ENCODE measurements around the gene CADPS2. TPM values are rescaled to one million over a fixed set of nuclear protein-coding genes. Genes with fewer than 3 reads are reported as not detected.

Gene CADPS2
- total RNA-seq, 1 donor from 2014 or later: 4.4 TPM

DNA sequence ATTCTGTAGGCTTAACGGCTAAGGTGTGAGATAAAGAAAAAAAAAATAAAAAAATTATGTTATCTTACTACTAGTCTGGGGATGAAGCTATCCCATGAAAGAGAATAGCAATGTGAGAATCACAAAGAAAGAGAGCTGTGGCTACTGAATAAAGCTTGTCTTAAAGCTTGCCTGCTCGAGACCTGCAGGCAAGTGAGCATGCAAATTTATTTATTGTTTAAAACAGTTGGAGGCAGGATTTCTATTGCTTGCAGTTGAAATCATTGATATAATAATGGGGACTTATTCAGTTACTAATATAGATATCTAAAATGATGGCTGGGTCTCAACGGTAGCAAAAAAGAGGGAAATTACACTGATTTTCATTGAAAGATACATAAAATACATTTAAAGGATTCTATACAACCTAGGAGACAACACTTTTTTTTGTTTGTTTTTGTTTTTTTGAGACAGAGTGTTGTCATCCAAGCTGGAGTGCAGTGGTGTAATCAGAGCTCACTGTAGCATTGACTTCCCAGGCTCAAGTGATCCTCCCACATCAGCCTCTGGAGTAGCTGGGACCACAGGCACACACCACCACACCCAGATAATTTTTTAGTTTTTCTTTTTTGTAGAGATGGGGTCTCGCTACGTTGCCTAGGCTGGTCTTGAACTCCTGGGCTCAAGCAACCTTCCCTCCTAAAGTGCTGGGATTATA lies 437.2 kb downstream of the CADPS2 start:
- TF ChIP-seq, protein P1, sequence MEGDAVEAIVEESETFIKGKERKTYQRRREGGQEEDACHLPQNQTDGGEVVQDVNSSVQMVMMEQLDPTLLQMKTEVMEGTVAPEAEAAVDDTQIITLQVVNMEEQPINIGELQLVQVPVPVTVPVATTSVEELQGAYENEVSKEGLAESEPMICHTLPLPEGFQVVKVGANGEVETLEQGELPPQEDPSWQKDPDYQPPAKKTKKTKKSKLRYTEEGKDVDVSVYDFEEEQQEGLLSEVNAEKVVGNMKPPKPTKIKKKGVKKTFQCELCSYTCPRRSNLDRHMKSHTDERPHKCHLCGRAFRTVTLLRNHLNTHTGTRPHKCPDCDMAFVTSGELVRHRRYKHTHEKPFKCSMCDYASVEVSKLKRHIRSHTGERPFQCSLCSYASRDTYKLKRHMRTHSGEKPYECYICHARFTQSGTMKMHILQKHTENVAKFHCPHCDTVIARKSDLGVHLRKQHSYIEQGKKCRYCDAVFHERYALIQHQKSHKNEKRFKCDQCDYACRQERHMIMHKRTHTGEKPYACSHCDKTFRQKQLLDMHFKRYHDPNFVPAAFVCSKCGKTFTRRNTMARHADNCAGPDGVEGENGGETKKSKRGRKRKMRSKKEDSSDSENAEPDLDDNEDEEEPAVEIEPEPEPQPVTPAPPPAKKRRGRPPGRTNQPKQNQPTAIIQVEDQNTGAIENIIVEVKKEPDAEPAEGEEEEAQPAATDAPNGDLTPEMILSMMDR (conservative IDR thresholded peaks at IDR 0.05; ENCODE audit: low read depth, low read length): no peak
- no peak for DNase-seq (ENCODE audit: low read depth)
- H3K4me3 ChIP-seq (ENCODE audit: low read depth, low read length): no peak overlapping the region

DNA sequence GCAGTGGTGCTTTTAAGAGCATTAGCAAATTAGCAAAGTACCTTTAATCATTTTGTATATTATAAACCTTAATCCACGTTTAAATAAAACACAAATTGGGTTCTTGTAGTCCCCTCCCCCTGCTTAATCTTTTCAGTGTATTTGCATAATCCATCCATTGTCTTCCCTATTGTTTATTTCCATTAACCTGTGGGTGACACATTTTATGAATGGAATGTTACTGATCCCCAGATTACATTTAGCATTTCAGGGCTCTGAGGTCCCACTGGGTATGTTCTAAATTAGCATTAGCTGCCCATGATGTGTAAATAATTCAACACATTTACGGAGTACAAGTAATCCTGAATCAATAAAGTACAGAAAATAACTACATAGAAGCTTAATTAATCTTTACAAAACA lies 443.3 kb downstream of the CADPS2 start:
- H3K4me3 ChIP-seq (ENCODE audit: low read depth, low read length): no peak overlapping the region
- no peak for DNase-seq (ENCODE audit: low read depth)
- TF ChIP-seq, protein P1 (conservative IDR thresholded peaks at IDR 0.05; ENCODE audit: low read depth, low read length): no peak

DNA sequence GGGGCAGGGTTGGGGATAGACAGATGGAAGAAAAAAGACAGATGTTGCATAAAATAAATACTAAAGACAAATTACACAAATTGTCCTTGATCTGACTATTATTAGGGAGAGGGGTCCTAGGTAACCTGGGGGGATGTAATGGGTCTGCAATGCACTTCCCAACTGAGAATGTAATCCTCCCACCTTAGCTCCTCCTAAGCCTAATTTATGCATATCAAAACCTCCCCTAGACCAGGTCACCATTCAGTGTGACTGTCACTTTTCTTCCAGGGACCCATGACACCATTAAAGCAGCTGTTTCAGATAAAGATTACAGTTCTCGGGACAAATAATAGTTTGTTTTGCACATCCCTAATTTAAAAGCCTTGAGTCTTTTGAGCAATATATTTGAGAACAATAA lies 447.8 kb downstream of the CADPS2 start:
- no peak overlapping the region for H3K4me3 ChIP-seq (ENCODE audit: low read depth, low read length)
- DNase-seq (ENCODE audit: low read depth): no peak
- TF ChIP-seq, protein P1 (conservative IDR thresholded peaks at IDR 0.05; ENCODE audit: low read depth, low read length): no peak

DNA sequence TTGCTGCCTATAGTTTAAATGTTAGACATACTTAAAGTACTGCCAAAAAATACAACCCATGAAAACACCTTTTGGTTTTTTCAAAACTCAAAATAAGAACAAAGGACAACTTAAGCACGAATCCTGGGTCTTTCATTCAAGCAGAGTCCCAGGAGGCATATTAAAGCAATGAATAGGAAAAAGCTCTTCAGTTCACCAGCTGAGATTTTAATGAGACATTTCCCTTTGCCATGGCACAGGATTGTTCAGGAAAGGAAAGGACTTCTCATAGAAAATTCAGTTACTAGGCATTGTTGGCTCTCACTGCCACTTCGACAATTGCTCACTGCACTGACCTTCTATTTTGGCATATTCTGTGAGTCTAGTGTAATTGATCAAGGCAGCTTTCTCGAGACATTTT lies 448.3 kb downstream of the CADPS2 start:
- TF ChIP-seq, protein P1 (conservative IDR thresholded peaks at IDR 0.05; ENCODE audit: low read depth, low read length): no peak
- DNase-seq (ENCODE audit: low read depth): no peak
- no peak overlapping the region for H3K4me3 ChIP-seq (ENCODE audit: low read depth, low read length)

DNA sequence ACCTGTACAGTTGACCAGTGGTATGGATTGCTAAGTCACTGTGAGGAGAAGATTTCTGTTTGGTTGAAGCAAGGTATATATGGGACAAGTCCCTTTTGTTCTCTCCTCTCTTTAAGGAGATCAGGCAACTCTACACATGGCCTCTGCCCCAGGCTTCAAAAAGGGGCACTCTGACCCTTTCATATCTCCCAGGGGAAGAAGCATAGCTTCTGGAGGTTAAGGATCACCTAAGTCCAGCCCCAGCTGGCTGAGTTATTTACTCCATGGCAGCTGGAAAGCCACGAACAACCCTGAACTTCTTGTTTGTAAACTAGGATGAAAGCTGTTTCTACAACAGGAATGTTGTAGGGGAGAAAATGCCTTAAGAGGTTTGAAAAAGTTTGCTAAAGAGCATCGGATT lies 452.5 kb downstream of the CADPS2 start:
- H3K4me3 ChIP-seq (ENCODE audit: low read depth, low read length): no peak overlapping the region
- DNase-seq (ENCODE audit: low read depth): no peak
- TF ChIP-seq, protein P1 (conservative IDR thresholded peaks at IDR 0.05; ENCODE audit: low read depth, low read length): no peak

DNA sequence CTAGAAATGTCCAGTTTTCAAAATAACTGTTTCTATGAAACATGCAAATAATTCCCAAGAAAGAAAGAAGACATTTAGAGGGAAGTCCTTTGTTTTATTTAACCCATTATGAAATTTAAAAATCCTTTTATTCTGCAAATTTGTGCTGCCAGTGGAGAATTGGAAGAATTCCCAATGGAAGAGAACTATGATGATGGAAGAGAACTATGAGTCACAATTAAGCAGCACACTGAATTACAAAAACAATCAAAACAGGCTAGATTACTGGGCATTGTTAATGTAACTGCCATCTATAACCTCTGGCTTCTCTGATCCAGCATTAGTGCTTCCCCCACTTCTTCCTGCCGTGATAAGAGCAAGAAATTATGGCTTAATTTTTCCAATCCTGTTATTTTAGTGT lies 455.6 kb downstream of the CADPS2 start:
- TF ChIP-seq, protein P1 (conservative IDR thresholded peaks at IDR 0.05; ENCODE audit: low read depth, low read length): no peak
- no peak for DNase-seq (ENCODE audit: low read depth)
- no peak overlapping the region for H3K4me3 ChIP-seq (ENCODE audit: low read depth, low read length)

DNA sequence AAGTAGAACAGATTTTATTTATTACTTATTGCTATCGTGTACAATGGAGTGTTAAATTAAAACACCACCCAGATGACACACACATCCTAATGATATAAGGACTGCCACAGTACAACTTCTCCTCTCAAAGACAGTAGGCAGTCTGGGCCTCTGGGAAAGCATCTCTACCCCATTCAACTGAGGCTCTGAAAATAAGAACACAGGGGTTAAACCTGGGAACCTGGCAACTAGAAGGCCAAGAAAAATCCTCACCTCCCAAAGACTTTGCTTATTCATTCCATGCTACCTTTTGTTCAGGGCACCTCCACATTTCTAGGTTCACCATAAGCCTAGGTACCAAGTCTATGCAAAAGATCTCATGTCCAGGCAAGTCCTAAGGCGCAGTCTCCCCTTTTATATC lies 456.3 kb downstream of the CADPS2 start:
- TF ChIP-seq, protein P1 (conservative IDR thresholded peaks at IDR 0.05; ENCODE audit: low read depth, low read length): no peak
- no peak overlapping the region for H3K4me3 ChIP-seq (ENCODE audit: low read depth, low read length)
- no peak for DNase-seq (ENCODE audit: low read depth)

Data from epithelial cell of proximal tubule (primary cell).